RWPE1 (cell line): Measurements from ENCODE around the gene CACTIN.

Source experiments
- CTCF ChIA-PET: fragments of 350-600 bp; sonication (Branson Sonifier 250); formaldehyde crosslinking; extraction: SDS; loops from one replicate; lab custom pipeline; 2021; lab: Yijun Ruan, JAX
- POLR2A ChIA-PET: fragments of 400-600 bp; formaldehyde crosslinking; extraction: SDS; loops from one replicate; lab custom pipeline; 2020; ENCODE audit warnings: antibody characterized with exemption; ENCODE audit not compliant: low non-redundant PET; lab: Yijun Ruan, JAX
- DNase-seq: peaks from one replicate; pipeline ENCODE4 v3.0.0; 2012; ENCODE audit warnings: low spot score
- H3K27ac ChIP-seq: fragments of 450-650 bp; 2 replicates; pipeline ENCODE4 v1.5.1; 2017
- TF ChIP-seq, protein P1 (sequence below): fragments of 450-650 bp; conservative IDR thresholded peaks from 2 replicates; pipeline ENCODE4 v1.5.1; 2017; ENCODE audit warnings: low read depth, mild to moderate bottlenecking

CACTIN gene

DNA sequence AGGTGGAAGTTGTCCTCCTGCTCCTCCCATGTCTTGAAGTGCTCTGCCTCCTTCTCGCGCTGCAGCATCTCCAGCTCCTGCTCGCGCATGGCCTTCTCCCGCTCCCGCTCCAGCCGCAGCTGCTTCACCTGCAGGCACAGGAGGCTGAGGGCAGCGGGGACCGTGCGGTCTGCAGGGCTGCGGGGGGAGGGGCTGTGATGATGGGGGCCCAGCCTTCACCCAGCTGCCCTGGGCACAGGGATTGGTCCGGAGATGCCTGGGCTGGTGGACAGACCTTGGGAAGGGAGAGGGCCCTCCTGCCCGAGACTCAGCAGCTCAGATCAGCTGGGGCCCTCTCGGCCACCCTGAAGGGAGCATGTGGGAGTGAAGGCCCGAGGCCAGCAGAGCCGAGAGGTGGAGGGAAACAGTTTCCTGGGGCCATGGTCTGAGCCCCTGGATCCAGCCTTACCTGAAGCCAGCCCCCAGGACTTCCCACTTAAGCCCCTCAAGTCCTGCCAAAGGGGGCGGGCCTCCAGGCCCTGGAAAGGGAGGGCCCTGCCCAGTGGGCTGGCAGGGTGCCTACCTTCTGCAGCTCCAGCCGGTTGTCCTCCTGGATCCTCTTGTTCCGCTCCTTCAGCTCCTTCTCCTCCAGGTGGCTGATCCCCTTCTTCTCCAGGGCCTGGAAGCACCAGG is 6.3 kb downstream of the CACTIN start:
- ChIA-PET POLR2A (no interaction called here), CTCF (interaction anchor here (0.6 kb wide), 1 partner anchor 254 kb away, joined by 3 read pairs; no protein-coding TSS in a partner anchor)
- TF ChIP-seq, protein P1, sequence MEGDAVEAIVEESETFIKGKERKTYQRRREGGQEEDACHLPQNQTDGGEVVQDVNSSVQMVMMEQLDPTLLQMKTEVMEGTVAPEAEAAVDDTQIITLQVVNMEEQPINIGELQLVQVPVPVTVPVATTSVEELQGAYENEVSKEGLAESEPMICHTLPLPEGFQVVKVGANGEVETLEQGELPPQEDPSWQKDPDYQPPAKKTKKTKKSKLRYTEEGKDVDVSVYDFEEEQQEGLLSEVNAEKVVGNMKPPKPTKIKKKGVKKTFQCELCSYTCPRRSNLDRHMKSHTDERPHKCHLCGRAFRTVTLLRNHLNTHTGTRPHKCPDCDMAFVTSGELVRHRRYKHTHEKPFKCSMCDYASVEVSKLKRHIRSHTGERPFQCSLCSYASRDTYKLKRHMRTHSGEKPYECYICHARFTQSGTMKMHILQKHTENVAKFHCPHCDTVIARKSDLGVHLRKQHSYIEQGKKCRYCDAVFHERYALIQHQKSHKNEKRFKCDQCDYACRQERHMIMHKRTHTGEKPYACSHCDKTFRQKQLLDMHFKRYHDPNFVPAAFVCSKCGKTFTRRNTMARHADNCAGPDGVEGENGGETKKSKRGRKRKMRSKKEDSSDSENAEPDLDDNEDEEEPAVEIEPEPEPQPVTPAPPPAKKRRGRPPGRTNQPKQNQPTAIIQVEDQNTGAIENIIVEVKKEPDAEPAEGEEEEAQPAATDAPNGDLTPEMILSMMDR, result no peak
- peak overlapping the region; percentile 21 for H3K27ac ChIP-seq
- no peak for DNase-seq

DNA sequence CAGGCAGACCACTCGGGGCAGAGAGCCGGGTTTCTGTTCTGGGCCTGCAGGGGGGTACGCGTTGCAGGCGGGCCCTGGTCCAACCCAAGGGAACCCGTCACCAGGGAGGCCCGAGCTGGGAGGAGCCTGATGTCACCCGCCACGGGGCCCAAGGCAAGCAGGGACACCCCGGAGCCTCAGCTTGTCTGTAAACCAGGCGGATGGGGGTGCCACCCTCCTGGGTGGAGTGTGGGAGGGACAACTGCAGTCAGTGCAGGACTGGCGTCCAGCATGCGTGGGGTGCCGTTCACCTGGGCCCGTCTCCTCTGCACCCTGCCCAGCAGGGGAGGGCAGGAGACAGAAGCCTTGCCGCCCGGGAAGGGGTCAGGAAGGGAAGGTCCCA is 7.0 kb downstream of the CACTIN start:
- ChIA-PET POLR2A (no interaction called here), CTCF (interaction anchor here (0.6 kb wide), 2 partner anchors 16 to 255 kb away, joined by 3 to 4 read pairs; no protein-coding TSS in a partner anchor)
- TF ChIP-seq, protein P1, result no peak
- DNase-seq, result no peak
- peak overlapping the region; percentile 21 for H3K27ac ChIP-seq

DNA sequence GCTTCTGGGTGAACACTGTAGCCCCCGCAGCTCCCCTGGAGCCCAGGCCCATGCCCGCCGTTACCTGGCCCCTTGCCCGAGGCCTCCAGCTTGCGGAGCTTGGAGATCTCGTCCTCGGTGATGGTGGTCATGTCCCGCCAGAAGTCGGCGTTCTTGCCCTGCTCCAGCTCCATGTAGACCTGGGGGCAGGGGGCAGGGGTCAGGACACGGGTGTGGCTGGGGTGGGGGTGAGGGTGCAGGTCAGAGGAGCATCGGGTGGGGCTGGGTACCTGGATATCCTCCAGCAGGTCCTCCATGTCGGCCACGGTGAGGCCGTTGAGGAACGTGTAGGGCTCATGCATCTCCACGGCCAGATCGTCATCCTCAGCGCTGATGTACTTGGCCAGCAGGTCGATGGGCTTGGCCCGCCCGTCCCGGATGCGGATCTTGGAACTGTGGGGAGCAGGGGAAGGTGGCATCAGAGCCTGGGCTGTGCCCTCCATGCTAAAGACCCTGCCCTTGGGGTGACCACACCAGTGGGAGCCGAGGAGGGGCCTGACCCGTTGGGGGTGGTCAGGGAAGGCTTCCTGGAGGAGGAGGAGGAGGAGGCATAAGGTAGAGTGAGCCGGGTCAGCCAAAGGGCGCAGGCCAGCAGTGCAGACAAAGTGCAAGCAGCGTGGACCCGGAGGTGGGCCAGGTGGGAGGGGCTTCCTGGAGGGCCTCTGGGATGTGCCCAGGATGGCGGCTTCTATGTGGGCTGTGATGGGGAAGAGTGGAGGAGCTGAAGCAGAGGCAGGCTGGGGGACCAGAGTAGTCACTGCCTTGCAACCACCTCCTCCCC is 7.6 kb downstream of the CACTIN start:
- DNase-seq, result no peak
- H3K27ac ChIP-seq, result peak overlapping the region; percentile 21; the same call in 1 of the 2 replicates
- CTCF ChIA-PET, result interaction anchor here (0.6 kb wide), 3 partner anchors 15 to 275 kb away, joined by 3 to 4 read pairs (median 3); no protein-coding TSS in a partner anchor
- TF ChIP-seq, protein P1, result peak; percentile 57
- POLR2A ChIA-PET, result no interaction called here

DNA sequence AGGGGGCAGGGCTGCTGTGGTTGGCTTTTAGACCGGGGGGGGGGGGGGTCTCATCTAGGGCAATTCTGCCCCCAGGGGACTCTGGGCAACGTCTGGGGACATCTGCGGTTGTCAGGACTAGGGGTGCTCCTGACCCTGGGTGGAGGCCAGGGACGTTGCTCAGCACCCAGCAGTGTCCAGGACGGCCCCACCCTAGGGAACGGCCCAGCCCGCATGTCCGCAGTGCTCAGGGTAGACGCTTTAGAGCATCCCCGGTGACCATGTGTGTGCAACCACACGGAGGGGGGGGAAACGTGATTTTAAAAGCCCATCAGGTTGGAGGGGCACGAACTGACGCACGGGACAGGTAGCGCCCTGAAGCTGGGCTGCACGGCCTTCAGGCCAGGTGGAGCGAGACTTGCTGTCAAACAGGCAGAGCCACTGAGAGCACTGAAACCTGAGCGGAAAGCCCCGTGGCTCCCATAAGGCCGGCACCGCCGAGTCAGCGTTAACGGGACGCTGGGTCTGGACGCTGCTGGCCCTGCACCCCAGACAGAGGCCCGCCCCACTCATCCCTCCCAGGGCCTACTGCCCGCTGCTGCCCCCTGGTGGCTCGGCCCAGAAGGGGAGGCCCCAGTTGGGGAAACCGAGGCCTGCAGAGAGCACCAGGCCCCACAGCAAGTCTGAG is 8.3 kb downstream of the CACTIN start:
- ChIA-PET CTCF (interaction anchor here (0.6 kb wide), 3 partner anchors 67 to 334 kb away, joined by 3 read pairs; no protein-coding TSS in a partner anchor), POLR2A (no interaction called here)
- DNase-seq, result peak; percentile 52
- H3K27ac ChIP-seq, result no peak overlapping the region
- TF ChIP-seq, protein P1, result peak; percentile 84

DNA sequence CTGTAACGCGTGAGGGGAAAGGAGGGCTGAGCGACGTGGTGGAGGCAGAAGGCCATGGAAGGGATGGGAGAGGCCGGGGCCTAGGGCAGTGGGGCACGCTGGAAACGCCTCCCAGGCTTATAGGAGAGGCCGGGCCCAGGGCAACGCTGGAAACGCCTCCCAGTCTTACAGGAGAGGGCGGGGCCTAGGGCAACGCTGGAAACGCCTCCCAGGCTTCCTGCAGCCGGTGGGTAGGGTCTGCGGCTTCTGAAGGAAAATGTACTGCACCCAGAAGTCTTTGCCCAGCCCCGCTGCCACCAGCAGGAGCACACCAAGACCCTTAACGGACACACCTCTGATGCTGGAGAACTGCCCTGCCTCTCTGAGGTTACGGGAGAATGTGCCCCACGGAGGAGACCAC is 9.1 kb downstream of the CACTIN start:
- ChIA-PET POLR2A (no interaction called here), CTCF (no interaction called here)
- TF ChIP-seq, protein P1, result no peak
- peak overlapping the region; percentile 45 for H3K27ac ChIP-seq
- DNase-seq, result no peak
